ENCODE data around the gene RTKN. TPM values are rescaled to one million over a fixed set of nuclear protein-coding genes. Genes with fewer than 3 reads are reported as not detected.

Gene RTKN
- total and polyA plus RNA-seq, 2 of the 13 experiments (the other 11 are each of a cell fraction or from before 2014, with no cell fraction given) = 159 to 166 TPM

GRCh38 chr2:74421221-74421870, 20.4 kb downstream of the RTKN start, which contains the start of the genes C2orf81 and WDR54 (continued):
- TF ChIP-seq ZNF235 (CRISPR knock-in tag; IDR thresholded peaks at IDR 0.05; ENCODE audit: borderline replicate concordance) = peak; percentile 83; the same call in 1 of the 2 replicates
- TF ChIP-seq PTBP1 (IDR thresholded peaks at IDR 0.05; ENCODE audit: low read depth, low read length, poor library complexity, severe bottlenecking) = no peak
- TF ChIP-seq PHF8 (CRISPR knock-in tag; IDR thresholded peaks at IDR 0.05) = 0 out of 2 replicates have a peak, but pooled peaks have one; percentile 38
- TF ChIP-seq HHEX (CRISPR knock-in tag; IDR thresholded peaks at IDR 0.05) = no peak
- no peak for TF ChIP-seq FOXK1 (CRISPR knock-in tag; IDR thresholded peaks at IDR 0.05; ENCODE audit: borderline replicate concordance, low read depth)
- TF ChIP-seq CENPT (CRISPR knock-in tag; IDR thresholded peaks at IDR 0.05; ENCODE audit: low read depth) = peak; percentile 43; the same call in 1 of the 2 replicates
- TF ChIP-seq STAT6 (CRISPR knock-in tag; IDR thresholded peaks at IDR 0.05; ENCODE audit: borderline replicate concordance) = no peak
- 0 out of 2 replicates have a peak, but pooled peaks have one; percentile 57 for TF ChIP-seq ZNF598 (CRISPR knock-in tag; IDR thresholded peaks at IDR 0.05; ENCODE audit: borderline replicate concordance)
- TF ChIP-seq ERF (CRISPR knock-in tag; IDR thresholded peaks at IDR 0.05) = peak; percentile 22; the same call in 1 of the 2 replicates
- TF ChIP-seq NR0B2 (CRISPR knock-in tag; IDR thresholded peaks at IDR 0.05) = peak; percentile 93
- peak; percentile 37 to 41; a peak in 2 of 4 replicates for TF ChIP-seq POLR2A (IDR thresholded peaks at IDR 0.05; ENCODE audit: insufficient read depth in 1 of 2, low read depth in 2 of 2, low read length in 2 of 2)
- no peak for TF ChIP-seq ZNF326 (CRISPR knock-in tag; IDR thresholded peaks at IDR 0.05; ENCODE audit: borderline replicate concordance)
- TF ChIP-seq GFI1 (CRISPR knock-in tag; IDR thresholded peaks at IDR 0.05; ENCODE audit: borderline replicate concordance) = peak; percentile 72
- TF ChIP-seq SMARCE1 (IDR thresholded peaks at IDR 0.05; ENCODE audit: borderline replicate concordance) = no peak
- no peak for TF ChIP-seq AGO2 (optimal IDR thresholded peaks at IDR 0.05; ENCODE audit: low read depth, low read length)
- TF ChIP-seq ZBTB8A (CRISPR knock-in tag; IDR thresholded peaks at IDR 0.05; ENCODE audit: borderline replicate concordance, low read depth) = no peak
- no peak for TF ChIP-seq ZNF180 (CRISPR knock-in tag; IDR thresholded peaks at IDR 0.05; ENCODE audit: borderline replicate concordance, low read depth)
- no peak for TF ChIP-seq ZNF652 (CRISPR knock-in tag; IDR thresholded peaks at IDR 0.05; ENCODE audit: borderline replicate concordance, low read depth)
- 0 out of 2 replicates have a peak, but pooled peaks have one; percentile 43 for TF ChIP-seq REL (CRISPR knock-in tag; conservative IDR thresholded peaks at IDR 0.05)
- TF ChIP-seq BHLHE40 (IDR thresholded peaks at IDR 0.05; ENCODE audit: low read length) = peak; percentile 94
- no peak; the same call in 1 of the 2 replicates for TF ChIP-seq ZMYM4 (CRISPR knock-in tag; IDR thresholded peaks at IDR 0.05)
- no peak for TF ChIP-seq TCF7L2 (IDR thresholded peaks at IDR 0.05; ENCODE audit: low read depth, low read length)
- no peak for TF ChIP-seq RELA (CRISPR knock-in tag; IDR thresholded peaks at IDR 0.05)
- TF ChIP-seq MIER3 (CRISPR knock-in tag; IDR thresholded peaks at IDR 0.05; ENCODE audit: borderline replicate concordance) = no peak
- peak; percentile 89; the same call in 1 of the 2 replicates for TF ChIP-seq ATF7-NPFF (CRISPR knock-in tag; IDR thresholded peaks at IDR 0.05; ENCODE audit: low read depth)
- TF ChIP-seq ZC3H13 (CRISPR knock-in tag; IDR thresholded peaks at IDR 0.05) = peak; percentile 40; the same call in 1 of the 2 replicates
- TF ChIP-seq ZFP91 (CRISPR knock-in tag; IDR thresholded peaks at IDR 0.05; ENCODE audit: borderline replicate concordance) = peak; percentile 74
